Measurements from ENCODE around the gene PIK3IP1.

PIK3IP1 gene

DNA sequence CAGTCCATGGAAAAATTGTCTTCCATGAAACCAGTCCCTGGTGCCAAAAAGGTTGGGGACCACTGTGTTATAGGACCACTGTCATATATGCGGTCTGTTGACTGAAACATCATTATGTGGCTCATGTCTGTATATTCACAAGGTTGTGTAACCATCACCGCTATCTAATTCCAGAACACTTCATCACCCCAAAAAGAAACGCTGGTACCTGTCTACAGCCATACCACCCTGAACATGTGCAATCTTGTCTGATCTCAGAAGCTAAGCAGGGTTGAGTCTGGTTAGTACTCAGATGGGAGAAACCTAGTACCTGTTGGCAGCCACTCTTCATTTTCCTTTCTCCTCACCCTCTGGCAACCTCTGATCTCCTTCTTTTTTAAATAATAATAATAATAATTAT is 12.9 kb upstream of the PIK3IP1 start:
- no peak for DNase-seq

DNA sequence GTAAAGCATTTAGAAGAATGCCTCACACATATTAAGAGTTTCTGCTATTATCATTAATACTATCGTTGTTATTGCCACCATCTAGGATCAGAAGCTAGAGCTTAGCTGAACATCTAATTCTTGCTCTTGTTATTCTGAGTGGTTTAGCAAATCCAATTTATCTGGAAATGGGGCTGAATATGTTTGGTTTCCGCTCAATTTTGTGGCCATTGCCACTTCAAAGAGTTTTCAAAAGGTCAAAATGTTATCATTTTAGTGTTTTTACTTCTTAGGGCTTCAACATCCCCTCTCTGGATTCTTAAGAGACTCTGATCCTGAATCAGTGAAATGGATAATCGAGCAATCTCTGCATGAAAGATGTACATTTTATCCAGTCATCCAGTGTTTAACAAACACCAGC is 10.2 kb upstream of the PIK3IP1 start:
- DNase-seq, result no peak

GRCh38 chr22:31302006-31302405 is 9.7 kb upstream of the PIK3IP1 start:
- DNase-seq, result no peak

DNA sequence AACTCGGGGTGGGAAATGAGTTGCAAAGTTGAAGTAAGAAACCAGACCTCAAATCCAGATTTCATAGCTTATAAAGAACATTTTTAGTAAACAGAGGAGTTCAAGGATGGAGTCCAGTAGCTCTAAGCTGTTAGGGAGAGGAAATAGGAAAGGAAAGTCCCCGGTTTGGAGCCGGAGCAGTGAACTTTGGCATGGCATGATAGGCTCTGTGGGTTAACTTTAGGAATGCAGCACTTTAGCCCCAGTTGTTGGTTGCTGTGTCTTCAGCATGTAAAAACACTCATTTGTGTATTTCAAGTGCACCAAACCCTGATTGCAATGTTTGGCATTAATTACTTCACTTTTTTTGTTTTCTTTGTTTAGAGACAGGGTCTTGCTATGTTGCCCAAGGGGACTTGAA is 8.6 kb upstream of the PIK3IP1 start:
- no peak for DNase-seq

GRCh38 chr22:31295831-31296657 is 3.8 kb upstream of the PIK3IP1 start:
- DNase-seq, result no peak

DNA sequence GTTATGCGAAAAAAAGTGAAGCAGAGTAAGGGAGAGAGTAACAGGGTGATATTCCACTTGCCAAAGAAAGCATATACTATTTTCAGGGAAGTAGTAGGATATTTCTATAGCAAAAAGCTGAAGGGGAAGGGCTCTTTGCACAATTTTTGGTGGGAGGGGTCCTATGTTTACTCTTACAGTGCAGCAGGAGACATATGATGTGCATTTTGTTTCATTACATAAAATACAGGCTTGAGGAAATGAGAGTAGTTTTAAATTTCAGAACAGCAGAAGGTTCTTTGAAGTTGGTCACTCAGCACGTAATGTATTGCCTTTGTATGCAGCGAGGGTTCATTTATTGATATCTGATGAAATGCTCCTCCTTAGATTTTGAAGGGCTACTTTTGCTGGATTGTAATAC is 3.1 kb upstream of the PIK3IP1 start:
- no peak for DNase-seq

GRCh38 chr22:31291481-31292235 is 630 bp downstream of the PIK3IP1 start:
- DNase-seq, result no peak

- DNase-seq, result peak; percentile 88
Measured at GRCh38 chr22:31290494-31291471, 1.5 kb downstream of the PIK3IP1 start.

GRCh38 chr22:31289344-31289743 is 2.9 kb downstream of the PIK3IP1 start:
- DNase-seq, result no peak

DNA sequence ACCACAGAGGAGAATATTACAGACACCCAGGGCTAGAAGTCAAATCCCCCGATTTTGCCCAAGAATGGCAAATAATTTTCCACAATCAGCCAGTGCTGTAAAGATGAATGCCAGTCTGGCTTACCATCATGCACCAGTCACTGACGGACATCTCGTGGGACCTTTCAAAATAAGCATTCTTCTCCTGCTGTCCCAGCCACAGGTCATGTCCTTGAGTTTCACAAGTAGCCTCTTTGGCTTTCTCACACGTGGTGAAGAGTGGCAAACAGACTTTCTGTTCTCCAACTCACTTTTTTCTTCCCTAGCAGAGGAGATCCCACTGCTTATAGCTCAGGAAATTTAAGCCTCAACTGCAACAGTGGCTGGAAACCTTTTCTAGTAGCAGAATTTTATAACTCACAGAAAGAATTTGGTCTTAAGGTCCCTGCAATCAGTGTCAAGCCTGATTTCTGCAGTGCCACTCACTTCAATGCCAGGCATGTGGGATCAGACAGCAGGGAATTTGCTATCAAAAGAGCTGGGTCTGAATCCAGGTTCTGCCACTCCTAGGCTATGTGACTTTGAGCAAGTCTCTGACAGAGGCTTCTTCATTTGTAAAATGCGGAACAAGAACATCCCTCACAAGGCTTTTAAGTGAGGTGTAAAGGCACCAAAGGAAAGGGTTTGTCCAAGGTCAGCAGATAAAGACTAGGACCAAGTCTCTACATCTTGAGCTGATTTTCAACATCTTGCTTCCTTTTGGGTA is 3.6 kb downstream of the PIK3IP1 start:
- DNase-seq, result no peak

- DNase-seq, result no peak
Measured at GRCh38 chr22:31287818-31288495, 4.3 kb downstream of the PIK3IP1 start.

DNA sequence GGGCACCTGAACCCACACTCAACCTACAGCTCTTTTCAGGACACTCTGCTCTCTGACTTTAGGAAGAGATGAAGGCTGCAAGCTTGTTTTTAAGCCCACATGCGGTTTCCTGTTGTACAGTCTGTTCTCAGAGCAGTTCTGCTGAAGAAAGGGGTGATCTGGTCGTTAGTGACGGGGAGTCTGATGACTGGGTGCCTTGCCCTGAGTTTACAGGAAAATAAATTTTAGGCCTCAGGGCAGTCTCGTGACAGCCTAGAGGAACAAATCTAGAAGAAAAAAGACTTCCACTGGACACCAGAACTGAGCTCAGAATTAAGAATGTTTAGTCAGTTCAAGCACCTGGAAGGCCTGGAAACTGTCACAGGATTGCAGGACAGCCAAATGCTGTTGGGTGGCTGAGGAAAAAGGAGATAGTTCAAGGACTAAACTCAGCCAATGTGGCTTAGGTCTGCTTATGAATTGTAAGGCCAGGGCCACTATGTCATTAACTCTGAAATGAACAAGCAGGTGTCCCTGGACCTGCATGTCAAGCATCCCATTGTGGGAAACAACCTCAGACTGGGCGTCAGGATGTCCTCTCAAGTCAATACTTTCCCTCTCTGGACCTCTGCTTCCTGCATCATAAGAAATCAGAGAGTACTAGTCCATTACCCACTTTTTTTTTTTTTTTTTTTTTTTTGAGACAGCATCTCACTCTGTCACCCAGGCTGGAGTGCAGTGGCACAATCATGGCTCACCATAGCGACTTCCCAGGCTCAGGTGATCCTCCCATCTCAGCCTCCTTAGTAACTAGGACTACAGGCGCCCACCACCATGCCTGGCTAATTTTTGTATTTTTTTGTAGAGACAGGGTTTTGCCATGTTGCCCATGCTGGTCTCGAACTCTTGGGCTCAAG is 5.7 kb downstream of the PIK3IP1 start:
- DNase-seq, result no peak

DNA sequence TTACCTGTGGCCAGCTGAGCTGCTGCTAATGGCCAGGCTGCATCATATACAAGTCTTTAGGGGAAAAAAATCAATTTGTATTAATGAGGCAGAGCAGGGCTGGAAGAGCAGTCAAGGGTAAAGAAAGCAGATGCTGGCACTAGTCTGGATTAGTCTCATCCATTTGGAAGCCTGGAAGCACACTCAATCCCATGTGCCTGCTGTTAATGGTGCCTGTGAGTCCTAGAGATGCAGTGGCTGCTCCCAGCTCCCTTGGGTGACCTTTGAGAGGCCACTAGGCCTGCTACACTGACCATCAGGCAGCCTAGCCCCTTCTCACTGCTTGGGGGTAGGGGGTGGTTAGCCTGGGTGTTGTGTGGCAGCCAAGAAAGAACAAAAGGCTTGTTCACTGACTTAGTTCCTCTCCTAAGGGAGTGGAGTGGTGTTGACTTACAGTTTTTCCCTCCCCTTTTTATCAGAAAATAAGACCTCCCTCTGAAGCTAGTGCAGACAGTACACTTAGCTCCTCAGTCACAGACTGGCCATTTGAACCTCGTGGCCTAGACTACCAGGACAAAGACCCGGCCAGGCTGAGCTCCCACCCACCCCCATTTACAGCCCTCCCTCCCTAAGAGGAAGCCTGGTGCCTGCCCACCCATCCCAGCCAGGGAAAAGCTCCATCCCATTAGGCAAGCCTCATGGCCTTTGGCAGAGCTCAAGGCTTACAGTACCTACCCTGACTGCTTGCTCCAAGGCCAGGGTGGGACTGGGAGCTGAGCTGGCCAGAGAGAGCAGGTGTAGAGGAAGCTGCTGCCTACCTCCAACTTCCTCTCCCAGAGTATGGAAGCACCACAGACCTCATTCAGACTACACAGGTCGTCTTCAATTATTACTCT is 7.8 kb downstream of the PIK3IP1 start:
- DNase-seq, result no peak

GRCh38 chr22:31282748-31283468 is 9.4 kb downstream of the PIK3IP1 start:
- DNase-seq, result no peak

GRCh38 chr22:31281733-31282132 is 10.6 kb downstream of the PIK3IP1 start:
- DNase-seq, result no peak

GRCh38 chr22:31279821-31280505 is 12.3 kb downstream of the PIK3IP1 start:
- no peak for DNase-seq

- DNase-seq, result no peak
Measured at GRCh38 chr22:31279327-31279669, 13.0 kb downstream of the PIK3IP1 start.

GRCh38 chr22:31278626-31279326 is 13.5 kb downstream of the PIK3IP1 start:
- no peak for DNase-seq
